ENCODE results near the gene NLRP6. TPM values are rescaled to one million over a fixed set of nuclear protein-coding genes. Genes with fewer than 3 reads are reported as not detected.

The NLRP6 gene
- total RNA-seq, 4 donors from 2014 or later, result 0.13 to 2.2 (median 0.42) TPM; not detected in 1

- no peak for DNase-seq (ENCODE audit: extremely low spot score)
- no peak overlapping the region for H3K27ac ChIP-seq (replicated peaks in 1 of 4)
- H3K4me3 ChIP-seq, result no peak overlapping the region
- intact Hi-C loops (cut with DNase I), result loop anchor here (5.0 kb wide), 1 partner anchor 111 kb away; no protein-coding TSS in a partner anchor
- TF ChIP-seq POLR2AphosphoS5 (IDR thresholded peaks at IDR 0.05) (no peak), POLR2A (IDR thresholded peaks at IDR 0.05; ENCODE audit: low read depth) (no peak), CTCF (IDR thresholded peaks at IDR 0.05) (no peak), EP300 (IDR thresholded peaks at IDR 0.05) (no peak)
- H3K36me3 ChIP-seq, result peaks cover 46 to 74% (median 73%) of the 10 kb centered on the region in 4 donors
- no peaks in the 10 kb centered on the region for H3K9me3 ChIP-seq
- no peaks in the 10 kb centered on the region for H3K27me3 ChIP-seq
- WGBS, result 73% methylated on average over 10 of the region's 10 CpGs
- H3K4me1 ChIP-seq, result no peaks in the 10 kb centered on the region
Measured at GRCh38 chr11:251550-251949, 26.7 kb upstream of the NLRP6 start.

- no peak for DNase-seq (ENCODE audit: extremely low spot score)
- Histone ChIP-seq H3K36me3 (peaks cover 41 to 63% (median 62%) of the 10 kb centered on the region in 4 donors), H3K4me3 (no peak overlapping the region), H3K9me3 (no peaks in the 10 kb centered on the region), H3K27ac (replicated peaks in 1 of 4) (no peak overlapping the region), H3K4me1 (no peaks in the 10 kb centered on the region), H3K27me3 (no peaks in the 10 kb centered on the region)
- TF ChIP-seq POLR2A (IDR thresholded peaks at IDR 0.05; ENCODE audit: low read depth), result no peak
- TF ChIP-seq CTCF (IDR thresholded peaks at IDR 0.05), result no peak
- TF ChIP-seq EP300 (IDR thresholded peaks at IDR 0.05), result no peak
- no peak for TF ChIP-seq POLR2AphosphoS5 (IDR thresholded peaks at IDR 0.05)
- WGBS, result 81% methylated on average over 8 of the region's 8 CpGs
- intact Hi-C loops (cut with DNase I), result loop anchor here (5.0 kb wide), 1 partner anchor 110 kb away; no protein-coding TSS in a partner anchor
Measured at GRCh38 chr11:252666-253065, 25.5 kb upstream of the NLRP6 start.

GRCh38 chr11:253160-253885, 24.9 kb upstream of the NLRP6 start:
- DNase-seq (ENCODE audit: extremely low spot score), result no peak
- TF ChIP-seq EP300 (IDR thresholded peaks at IDR 0.05) (no peak), POLR2AphosphoS5 (IDR thresholded peaks at IDR 0.05) (no peak), CTCF (IDR thresholded peaks at IDR 0.05) (no peak), POLR2A (IDR thresholded peaks at IDR 0.05; ENCODE audit: low read depth) (no peak)
- Histone ChIP-seq H3K27me3 (no peaks in the 10 kb centered on the region), H3K4me3 (no peak overlapping the region), H3K4me1 (no peaks in the 10 kb centered on the region), H3K9me3 (no peaks in the 10 kb centered on the region), H3K27ac (replicated peaks in 1 of 4) (no peak overlapping the region), H3K36me3 (peaks cover 34 to 56% (median 55%) of the 10 kb centered on the region in 4 donors)
- intact Hi-C loops (cut with DNase I), result loop anchor here (5.0 kb wide), 1 partner anchor 109 kb away; no protein-coding TSS in a partner anchor
- 65% methylated on average over 12 of the region's 13 CpGs for WGBS

GRCh38 chr11:253886-254270, 24.3 kb upstream of the NLRP6 start:
- DNase-seq (ENCODE audit: extremely low spot score), result no peak
- no peaks in the 10 kb centered on the region for H3K27me3 ChIP-seq
- WGBS, result 68% methylated on average over 5 of the region's 5 CpGs
- H3K36me3 ChIP-seq, result peaks cover 28 to 51% (median 49%) of the 10 kb centered on the region in 4 donors
- intact Hi-C loops (cut with DNase I), result loop anchor here (5.0 kb wide), 1 partner anchor 108 kb away; no protein-coding TSS in a partner anchor
- H3K9me3 ChIP-seq, result no peaks in the 10 kb centered on the region
- TF ChIP-seq POLR2A (IDR thresholded peaks at IDR 0.05; ENCODE audit: low read depth) (no peak), POLR2AphosphoS5 (IDR thresholded peaks at IDR 0.05) (no peak), EP300 (IDR thresholded peaks at IDR 0.05) (no peak), CTCF (IDR thresholded peaks at IDR 0.05) (no peak)
- no peak overlapping the region for H3K27ac ChIP-seq (replicated peaks in 1 of 4)
- no peaks in the 10 kb centered on the region for H3K4me1 ChIP-seq
- no peak overlapping the region for H3K4me3 ChIP-seq

All from esophagus muscularis mucosa (tissue), 4 donors.